HG03175 (cell line): ENCODE measurements around the gene CTRL.

ENCODE experiments used
- ATAC-seq: cut with Tn5 transposase; IDR thresholded peaks from one replicate; pipeline ENCODE4 v1.9.1; 2021; ENCODE audit warnings: mild to moderate bottlenecking, moderate library complexity; ENCODE audit not compliant: unreplicated experiment

The CTRL gene

DNA sequence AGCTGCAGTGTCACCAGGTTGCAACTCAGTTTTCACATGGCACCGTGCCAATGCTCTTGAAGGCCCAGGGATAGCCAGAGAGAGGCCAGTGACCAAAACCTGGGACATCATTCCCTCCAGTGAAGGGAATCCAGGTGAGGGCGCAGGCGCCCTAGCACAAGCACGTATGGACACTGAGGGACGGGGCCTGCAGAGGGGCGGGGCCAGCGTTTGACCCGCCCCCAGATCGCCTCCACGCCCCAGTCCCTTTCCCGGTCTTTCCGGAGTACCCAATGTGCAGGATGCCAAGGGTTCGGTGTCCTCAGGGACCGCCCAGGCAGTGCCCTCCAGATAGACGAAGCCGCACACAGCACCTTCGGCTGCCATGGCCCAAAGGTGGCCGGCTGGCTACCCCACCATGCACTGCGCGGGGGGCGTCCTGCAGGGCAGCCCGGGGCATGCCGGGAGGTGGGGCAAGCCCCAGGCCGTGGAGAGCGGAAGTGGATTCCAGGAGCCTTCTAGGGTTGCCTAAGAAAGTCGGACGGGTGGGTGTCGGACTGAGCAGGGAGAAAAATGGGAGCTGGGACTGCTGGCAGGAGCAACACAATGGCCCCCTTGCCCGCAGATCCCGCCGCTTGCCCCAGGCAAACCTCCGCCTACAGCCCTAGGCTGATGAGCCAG is 32.1 kb upstream of the CTRL start:
- no peak for ATAC-seq

DNA sequence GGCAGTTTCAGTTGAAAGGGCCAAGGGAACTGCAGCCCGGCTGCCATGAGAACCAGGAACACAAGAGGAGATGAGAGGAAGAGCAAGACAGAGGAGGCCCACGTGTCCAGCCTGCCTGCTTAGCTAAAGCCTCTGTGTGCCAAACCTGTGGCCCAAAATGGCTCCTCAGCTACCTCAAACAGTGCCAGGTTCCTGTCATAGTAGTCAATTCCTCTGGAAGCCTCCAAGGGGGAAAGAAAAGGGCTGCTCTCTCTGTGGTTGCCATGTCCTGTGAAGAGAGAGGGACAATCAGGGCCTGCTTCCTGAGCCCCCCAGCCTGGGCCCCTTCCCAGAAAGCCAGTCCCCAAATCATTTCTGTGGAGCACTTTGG is 31.6 kb upstream of the CTRL start:
- ATAC-seq, result no peak

DNA sequence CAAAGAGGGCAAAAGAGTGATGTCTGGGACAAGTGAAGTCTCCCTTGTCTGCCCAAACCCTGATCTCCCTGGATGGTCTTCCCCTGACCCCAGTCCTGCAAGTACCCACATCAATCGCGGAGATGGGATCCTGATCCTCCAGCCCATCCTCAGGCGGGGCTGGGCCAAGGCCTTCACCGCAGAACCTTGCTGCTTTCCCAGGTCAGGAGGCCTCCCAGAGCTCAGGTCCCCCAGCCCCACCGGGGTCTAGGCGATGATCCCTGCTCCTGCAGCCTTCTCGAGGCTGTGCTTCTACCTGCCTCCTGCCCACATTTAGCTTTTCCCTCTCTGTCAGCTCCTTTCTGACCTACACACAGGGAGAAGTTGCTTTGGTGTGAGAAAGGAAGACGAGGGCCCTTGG is 30.5 kb upstream of the CTRL start:
- ATAC-seq, result no peak

DNA sequence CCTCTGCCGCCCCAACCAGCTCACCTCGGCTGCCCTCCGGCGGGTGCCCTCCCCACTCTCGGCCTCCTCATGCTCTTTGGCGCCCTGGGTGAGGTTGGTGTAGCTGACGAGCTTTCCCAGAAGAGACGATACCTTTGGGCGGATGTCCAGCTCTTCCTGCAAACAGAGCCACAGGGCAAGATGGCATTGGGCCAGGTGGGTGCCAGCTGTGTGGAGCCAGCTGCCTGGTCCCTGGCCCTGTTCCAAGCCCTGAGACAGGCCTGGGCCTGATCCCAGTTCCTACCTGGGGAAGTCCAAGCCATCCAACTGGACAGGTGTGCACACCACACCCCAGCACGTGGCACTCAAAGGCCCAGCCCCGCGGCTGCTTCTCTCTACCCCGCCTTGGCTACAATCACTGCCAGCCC is 29.9 kb upstream of the CTRL start:
- ATAC-seq, result no peak

DNA sequence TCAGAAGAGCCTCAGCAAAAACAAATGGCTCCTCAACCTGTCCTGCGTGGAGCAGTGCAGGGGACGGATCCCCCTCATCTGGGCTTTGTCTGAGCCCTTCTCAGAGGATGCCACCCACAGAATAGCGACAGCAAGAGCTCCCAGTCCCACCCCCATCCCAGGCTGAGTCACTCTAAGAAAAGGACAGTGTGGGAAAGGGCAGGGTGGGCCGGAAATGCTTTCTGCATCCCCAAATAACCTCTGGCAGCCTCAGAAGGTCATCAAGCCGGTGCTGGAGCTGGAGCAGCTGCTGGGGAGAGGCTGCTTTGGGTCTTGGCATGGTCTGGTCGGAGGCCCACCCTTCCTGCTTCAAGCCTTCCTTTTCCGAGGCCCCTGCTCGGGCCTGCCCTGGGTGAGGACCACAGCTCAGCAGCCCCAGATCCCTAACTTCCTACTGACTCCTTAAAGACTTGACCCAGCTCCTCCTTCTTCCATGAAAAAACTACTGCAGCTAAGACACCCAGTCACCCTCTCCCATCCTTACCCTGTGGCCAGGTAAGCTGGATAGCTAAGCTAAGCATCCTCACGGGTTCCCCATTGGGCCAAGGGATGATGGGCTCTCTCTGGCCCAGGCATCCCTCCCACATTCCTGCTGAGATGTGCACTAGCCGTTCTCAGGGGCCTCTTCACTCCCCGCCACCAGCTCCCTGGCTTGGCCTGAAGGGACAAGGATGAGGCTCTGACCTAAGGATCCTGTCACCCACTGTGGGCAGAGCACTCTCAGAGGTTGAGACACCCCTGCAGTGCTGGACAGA is 28.1 kb upstream of the CTRL start:
- ATAC-seq, result no peak

DNA sequence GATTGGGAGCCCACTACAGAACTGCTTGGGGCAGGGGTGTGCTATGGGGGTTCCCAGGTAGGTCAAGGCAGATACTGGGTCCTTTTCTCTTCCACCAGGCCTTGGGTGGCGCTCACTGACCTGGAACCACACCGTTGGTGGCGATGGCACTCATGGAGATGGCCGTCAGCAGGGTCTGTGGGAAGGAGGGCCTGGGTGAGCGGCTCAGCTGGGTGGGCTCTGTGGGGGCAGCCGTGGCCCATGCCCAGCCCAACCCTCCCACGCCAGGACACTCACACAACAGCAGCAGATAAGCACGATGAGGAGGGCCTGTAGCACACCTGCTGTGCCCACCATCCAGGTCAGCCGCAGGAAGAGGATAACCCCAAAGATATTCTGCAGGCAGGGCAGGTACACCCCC is 26.0 kb upstream of the CTRL start:
- ATAC-seq, result no peak

DNA sequence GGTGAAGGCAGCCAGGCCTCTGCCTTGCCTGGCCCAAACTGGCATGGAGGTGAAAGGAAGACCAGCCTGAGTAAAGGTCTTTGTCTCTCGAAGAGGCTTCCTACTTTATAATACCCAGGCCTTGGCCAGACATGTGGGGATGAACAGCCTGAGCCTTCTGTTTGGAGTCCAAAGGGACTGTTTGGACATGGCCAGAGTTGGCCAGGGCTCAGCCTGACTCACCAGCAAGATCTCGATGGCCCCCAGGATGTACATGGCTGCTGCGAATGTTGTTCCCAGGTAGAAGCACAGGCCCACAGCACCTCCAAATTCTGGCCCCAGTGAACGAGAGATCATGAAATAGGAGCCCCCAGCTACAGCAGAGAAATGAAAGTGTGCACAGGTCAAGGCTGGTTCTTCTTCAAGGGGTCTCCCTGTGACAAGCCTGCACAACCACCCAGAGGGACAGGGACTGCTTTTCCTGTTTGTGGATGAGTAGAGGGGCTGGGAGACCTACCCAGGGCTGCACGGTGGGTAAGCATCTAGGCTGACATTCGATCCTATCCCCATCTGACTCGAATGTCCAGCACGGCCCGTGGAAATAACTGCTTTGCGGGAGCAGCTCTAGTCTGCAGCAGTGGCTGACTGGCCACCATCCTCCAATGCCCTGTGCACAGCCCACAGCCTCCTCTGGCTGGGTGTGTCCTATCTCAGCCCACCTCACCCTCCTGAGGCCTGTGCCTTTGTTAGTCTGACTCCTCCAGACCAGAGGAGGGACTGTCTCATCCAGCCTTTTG is 22.9 kb upstream of the CTRL start:
- ATAC-seq, result no peak

DNA sequence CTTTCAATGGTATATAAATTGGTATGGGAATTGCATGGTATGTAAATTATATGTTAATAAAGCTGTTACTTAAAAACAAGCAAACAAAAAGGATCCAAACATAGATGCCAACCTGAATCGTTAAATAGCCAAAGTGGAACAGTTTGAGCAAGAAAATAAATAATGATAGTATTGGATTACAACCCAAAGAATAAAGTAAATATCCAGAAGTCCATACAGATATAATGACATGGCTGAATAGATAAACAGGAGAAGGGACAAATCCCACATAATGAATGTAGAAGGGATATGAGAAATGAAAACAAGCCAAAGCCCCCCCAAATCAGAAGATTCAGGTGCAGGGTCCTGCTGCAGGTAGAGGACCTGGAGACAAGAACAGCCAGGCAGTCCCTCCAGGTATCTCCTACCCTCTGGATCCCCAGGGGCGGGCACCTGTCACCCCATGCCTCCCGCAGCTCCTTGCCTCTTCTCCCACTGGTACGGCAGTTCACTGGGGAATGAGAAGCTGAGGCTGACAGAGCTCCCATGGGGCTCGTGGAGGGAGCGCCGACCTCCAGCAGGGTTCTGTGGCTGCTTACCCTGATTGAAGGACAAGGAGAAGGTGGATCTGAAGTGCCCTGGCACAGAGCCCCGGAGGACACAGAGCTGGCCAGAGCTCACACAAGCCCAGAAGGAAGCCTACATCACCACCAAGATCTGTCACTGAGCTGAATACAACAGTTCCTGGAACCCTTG is 22.1 kb upstream of the CTRL start:
- ATAC-seq, result no peak

DNA sequence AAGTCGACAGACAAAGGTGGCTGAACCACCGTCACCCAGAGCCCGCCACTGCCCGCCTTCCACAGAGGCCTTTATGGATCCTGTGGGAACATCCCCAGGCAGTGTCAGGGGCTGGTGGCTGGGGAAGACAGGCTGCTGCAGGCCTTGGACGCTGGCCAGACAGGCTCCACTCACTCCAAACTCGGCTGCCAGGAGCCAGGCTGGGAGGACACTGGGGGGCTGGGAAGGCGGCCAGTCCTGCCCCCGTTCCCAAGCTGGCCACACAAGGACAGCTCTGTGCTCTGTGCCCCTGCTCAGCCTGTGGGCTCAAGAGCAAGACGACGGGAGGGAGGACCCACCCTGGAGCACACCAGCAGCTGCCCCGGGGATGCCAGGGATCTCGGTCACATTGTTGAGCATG is 19.8 kb upstream of the CTRL start:
- no peak for ATAC-seq

DNA sequence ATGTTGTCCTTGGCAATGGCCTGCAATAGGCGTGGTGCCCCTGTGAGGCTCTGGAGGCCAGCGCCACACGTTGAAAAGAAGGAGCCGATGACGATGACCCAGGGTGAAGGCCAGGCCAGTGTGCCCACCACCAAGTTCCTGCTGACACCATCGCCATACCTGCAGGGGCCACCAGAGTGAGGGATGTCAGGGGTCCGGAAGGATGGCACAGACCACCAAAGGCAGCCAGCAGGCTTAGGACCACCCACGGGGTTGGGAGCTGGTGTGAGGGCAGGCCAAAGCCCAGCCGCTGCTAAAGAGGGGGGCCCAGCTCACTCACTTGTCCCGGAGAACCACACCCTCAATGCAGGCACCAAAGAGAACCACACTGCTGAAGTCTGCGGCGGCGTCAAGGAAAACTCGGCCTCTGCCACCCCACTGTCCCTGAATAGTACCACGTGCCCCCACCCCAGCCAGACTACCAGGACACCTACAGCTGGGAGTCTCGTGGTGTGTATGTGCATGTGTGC is 18.7 kb upstream of the CTRL start:
- ATAC-seq, result no peak

DNA sequence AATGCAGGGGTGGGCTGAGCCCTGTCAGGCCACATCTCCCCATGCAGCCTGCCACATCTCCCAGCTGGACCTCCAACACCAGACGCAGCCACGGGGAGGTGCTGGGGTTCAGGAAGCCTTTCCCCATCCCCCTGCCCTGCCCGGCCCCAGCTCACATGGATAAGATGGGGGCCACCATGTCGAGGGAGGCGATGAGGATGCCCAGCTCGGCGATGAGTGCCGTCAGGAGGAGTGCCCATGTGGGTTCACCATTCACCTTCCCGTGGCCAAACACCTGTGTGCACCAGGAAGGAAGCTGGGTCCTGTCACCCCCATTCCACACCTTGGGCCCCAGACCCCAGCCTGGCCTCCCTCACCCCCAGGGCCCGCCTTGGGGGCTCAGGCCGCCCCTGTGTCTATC is 18.0 kb upstream of the CTRL start:
- ATAC-seq, result no peak

DNA sequence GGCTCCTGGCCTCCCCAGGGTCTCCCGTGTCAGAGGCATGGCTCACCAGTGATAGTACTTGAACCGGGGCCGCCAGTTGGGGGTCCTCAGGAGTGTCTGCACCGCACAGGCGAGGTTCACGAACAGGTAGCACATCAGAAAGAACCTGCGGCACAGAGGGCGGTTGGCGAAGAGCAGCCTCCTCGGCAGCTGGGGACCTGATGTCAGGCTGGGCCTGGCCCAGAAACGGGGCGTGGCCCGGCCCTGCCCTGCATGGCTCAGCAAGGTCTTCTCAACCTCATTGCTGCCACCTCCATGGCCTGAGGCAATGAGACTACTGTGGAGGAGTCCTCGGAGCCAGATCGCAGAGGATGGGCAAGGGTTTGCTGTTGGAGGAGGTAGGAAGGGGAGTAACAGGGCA is 16.4 kb upstream of the CTRL start:
- no peak for ATAC-seq

DNA sequence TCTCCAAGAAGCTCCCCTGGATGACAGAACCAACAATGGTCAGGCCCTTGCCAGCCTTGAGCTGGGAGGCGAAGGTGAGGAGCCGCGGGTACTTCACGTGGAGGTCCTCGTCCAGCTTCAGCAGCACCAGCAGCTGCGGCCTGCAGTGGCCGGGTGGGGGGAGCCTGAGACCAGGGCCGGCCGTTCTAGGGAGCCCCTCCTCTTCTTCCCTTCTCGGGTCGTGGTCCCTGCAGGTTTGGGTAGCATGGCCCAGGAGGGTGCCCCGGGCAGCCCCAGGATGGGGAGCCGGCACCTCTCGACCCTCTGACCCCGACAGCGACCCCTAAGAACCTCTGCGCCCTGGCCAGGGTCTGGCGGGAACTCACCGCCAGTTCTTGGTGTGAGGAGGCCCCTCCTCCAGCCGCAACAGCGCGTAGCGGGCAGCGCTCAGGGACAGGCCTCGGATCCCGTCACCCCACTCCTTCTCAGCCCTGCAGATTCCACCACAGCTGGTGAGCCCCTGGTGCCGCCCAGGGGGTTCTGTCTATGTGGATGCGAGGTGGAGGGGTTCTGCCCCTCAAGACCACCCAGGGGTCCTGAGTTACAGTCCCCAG is 15.4 kb upstream of the CTRL start:
- no peak for ATAC-seq

DNA sequence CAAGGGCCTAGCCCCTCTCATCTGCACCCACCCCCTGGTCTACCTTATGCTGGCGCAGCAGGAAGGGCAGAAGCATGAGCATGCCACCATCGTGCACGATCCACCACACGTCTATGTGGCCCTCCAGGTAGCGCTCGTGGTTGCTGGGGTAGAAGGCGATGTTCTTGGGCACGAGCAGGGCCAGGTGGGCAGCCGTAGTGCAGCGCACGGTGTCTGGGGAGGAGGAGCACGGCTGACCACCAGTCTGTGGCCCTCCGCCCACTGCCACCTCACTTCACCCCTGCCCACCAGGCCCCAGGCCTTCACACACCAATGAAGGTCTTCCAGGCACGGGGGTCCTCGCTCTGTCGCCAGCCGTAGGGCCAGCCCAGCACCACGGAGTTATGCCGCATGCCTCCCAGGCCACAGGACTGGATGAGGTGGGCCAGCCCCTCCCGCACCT is 14.5 kb upstream of the CTRL start:
- no peak for ATAC-seq

DNA sequence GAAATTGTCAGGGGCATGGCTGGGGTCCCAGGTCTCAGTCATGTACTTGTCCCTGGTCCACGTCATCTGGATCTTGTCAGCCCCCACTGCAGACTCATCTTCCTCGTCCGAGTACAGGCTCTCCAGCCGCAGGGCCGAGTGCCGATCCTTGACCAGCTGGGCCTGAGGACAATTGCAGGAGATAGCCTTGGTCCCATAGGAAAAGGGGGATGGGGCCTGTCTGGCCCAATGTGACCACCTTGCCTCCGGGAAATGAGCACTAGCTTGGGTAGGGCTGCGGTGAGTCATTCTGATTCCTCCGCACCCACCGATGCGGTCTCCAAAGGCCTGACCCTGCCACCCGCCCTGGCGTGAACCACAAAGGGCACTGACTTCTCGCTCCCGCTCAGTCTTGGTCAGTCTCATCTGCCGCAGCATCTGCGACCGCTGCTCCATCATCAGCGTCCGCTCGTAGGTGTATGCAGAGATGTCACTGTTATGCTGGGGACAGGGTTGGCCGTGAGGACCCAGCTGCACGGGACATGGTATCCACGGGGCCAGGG is 13.8 kb upstream of the CTRL start:
- no peak for ATAC-seq

DNA sequence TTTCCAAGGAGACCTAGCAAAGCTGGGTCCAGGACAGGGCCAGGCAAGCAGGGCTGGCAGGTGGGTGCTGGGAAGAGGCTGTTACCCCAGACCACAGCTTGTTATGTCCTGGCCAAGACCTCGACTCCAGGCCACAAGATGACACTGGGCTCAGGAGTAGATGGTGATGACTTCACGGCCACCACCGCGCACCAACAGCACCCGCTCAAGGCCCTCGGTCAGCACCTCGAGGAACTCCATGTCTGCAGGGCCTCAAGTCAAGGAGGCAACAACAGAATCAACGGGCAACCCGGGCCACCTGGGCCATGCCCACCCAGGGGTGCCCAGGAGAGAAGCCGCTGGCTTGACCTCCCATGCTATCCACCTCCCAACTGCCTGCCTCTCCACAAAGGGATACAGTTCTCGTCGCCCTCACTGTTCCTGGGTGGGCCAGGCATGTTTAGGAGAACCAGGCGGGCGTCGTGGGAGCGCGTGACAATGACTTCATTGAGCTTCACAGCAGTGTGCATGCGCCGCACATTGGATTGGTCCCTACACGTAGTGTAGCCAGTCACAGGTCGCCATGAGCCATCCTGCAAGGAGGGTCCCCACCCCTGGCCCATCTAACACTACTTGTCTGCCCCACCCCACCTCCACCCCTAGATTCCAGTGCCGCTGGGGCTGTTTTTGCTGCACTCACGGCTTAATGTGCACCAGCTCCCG is 13.2 kb upstream of the CTRL start:
- ATAC-seq, result no peak

DNA sequence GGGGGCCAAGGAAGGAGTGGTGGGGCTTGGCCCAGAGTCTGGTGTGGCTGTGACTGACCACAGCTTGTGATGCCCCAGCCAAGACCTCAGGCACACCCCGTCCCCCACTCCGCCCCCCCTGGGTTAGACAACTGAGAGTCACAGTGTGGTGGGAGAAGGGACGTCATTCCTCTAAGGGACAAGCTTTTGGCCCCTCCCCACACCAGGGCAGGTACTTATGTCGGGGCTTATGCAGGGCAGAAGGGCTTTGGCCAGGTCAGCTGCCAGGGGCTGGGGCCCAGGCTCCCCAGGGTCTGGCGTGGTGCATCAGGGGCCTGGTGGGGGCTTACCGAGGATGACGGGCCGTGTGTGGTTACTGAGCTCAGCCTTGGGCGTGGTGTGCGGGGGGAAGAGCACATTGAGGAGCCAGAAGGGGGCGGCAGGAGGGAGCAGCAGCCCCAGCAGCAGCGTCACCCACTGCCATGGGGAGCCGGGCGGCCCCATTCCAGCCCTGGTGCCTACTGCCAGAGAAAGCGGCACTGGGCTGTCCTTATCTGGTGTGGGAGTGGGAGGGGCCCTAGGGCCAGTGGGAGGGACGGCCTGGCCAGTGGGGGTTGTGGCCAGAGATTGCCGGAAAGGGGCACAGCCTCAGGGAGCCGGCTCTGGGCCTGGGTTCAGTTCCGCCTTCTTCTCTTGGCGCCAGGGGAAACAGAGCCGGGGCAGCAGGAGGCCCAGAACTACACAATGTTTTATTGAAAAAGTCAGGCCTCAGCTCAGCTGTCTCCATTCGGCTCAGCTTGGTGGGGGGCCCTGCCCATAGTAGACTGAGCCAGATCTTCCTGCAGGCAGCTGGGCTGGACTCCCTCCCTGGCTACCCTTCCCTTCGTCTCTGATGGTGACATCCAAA is 12.2 kb upstream of the CTRL start, which contains the start of gene LCAT:
Gene LCAT (minus strand): TSS at position 502 of the 886 bp plus-strand sequence. CDS start 19 bp downstream, at position 483.
- no peak for ATAC-seq

DNA sequence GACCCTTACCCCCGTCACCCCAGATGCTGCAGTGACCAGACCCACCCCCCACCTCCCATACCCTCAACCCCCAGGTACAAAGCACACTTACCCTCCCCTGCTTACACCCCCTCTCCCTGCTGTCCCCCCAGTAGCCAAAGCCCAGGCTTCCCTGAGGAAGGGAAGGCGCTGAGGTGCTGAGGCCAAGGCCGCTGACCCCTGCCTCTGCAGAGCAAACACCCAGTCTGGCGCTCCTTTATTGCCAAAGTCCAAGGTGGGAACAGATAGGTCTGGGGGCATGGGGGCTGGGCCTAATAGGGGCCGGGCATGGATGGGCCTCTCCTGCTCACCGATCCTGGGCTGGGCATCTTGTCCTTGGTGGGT is 11.6 kb upstream of the CTRL start:
- no peak for ATAC-seq
